ES-I3 (cell line): Measurements from ENCODE around the gene PRKAG2.

ENCODE experiments used
- H3K36me3 ChIP-seq: 2 replicates; pipeline ENCODE4 v1.6.1; 2013; ENCODE audit warnings: mild to moderate bottlenecking, low read length, control low read depth, moderate library complexity; ENCODE audit not compliant: insufficient read depth
- H3K4me1 ChIP-seq: 2 replicates; pipeline ENCODE4 v1.6.1; 2013; ENCODE audit warnings: mild to moderate bottlenecking, control low read depth, low read length; ENCODE audit not compliant: insufficient read depth
- H3K9ac ChIP-seq: 2 replicates; pipeline ENCODE4 v1.6.1; 2013; ENCODE audit warnings: low read depth, mild to moderate bottlenecking, low read length, moderate library complexity
- H3K9me3 ChIP-seq: 2 replicates; pipeline ENCODE4 v1.6.1; 2013; ENCODE audit warnings: mild to moderate bottlenecking, low read length, moderate library complexity; ENCODE audit not compliant: control insufficient read depth, insufficient read depth

Gene PRKAG2

DNA sequence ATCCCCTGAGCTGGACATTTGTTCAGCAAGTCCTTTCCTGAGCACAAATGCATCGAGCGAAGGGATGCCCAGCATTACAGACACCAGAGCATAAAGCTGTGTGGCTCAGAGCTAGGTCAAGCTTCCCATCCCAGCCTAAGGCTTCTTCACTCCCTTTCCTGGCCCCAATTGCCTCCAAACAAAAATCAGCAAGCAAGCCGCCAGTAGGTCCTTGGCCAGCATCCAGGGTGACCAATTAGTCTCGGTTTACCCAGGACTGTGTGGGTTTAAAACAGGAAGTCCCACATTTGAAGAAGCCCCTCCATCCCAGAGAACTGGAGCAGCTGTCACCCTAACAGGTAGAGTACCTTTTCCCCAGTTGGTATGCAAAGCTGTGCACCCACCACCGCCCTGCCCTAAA lies 51.2 kb downstream of the PRKAG2 start:
- no peaks in the 10 kb centered on the region for H3K4me1 ChIP-seq
- H3K9me3 ChIP-seq: no peaks in the 10 kb centered on the region
- no peak overlapping the region for H3K9ac ChIP-seq
- no peaks in the 10 kb centered on the region for H3K36me3 ChIP-seq

GRCh38 chr7:151824373-151824933 lies 52.5 kb downstream of the PRKAG2 start:
- no peaks in the 10 kb centered on the region for H3K4me1 ChIP-seq
- H3K36me3 ChIP-seq: no peaks in the 10 kb centered on the region
- no peaks in the 10 kb centered on the region for H3K9me3 ChIP-seq
- no peak overlapping the region for H3K9ac ChIP-seq

- Histone ChIP-seq H3K4me1 (no peaks in the 10 kb centered on the region), H3K36me3 (no peaks in the 10 kb centered on the region), H3K9ac (no peak overlapping the region), H3K9me3 (no peaks in the 10 kb centered on the region)
These were observed 53.1 kb downstream of the PRKAG2 start for GRCh38 chr7:151823566-151824372.

- no peaks in the 10 kb centered on the region for H3K36me3 ChIP-seq
- H3K9ac ChIP-seq: no peak overlapping the region
- H3K4me1 ChIP-seq: no peaks in the 10 kb centered on the region
- no peaks in the 10 kb centered on the region for H3K9me3 ChIP-seq
These were observed 54.3 kb downstream of the PRKAG2 start for GRCh38 chr7:151822541-151823181.

GRCh38 chr7:151821806-151822540 lies 54.9 kb downstream of the PRKAG2 start:
- H3K36me3 ChIP-seq: no peaks in the 10 kb centered on the region

GRCh38 chr7:151821226-151821625 lies 55.7 kb downstream of the PRKAG2 start:
- Histone ChIP-seq H3K36me3 (no peaks in the 10 kb centered on the region), H3K9me3 (no peaks in the 10 kb centered on the region), H3K9ac (no peak overlapping the region)

More at GRCh38 chr7:151821806-151822540, 54.9 kb downstream of the PRKAG2 start:
- no peaks in the 10 kb centered on the region for H3K4me1 ChIP-seq
- no peaks in the 10 kb centered on the region for H3K9me3 ChIP-seq
- H3K9ac ChIP-seq: no peak overlapping the region

GRCh38 chr7:151820491-151821105 lies 56.3 kb downstream of the PRKAG2 start:
- H3K9me3 ChIP-seq: no peaks in the 10 kb centered on the region
- no peaks in the 10 kb centered on the region for H3K36me3 ChIP-seq
- no peaks in the 10 kb centered on the region for H3K4me1 ChIP-seq
- no peak overlapping the region for H3K9ac ChIP-seq

More at GRCh38 chr7:151821226-151821625, 55.7 kb downstream of the PRKAG2 start:
- no peaks in the 10 kb centered on the region for H3K4me1 ChIP-seq

- no peaks in the 10 kb centered on the region for H3K36me3 ChIP-seq
- H3K4me1 ChIP-seq: no peaks in the 10 kb centered on the region
- no peaks in the 10 kb centered on the region for H3K9me3 ChIP-seq
- H3K9ac ChIP-seq: no peak overlapping the region
These were observed 57.0 kb downstream of the PRKAG2 start for GRCh38 chr7:151819866-151820265.

DNA sequence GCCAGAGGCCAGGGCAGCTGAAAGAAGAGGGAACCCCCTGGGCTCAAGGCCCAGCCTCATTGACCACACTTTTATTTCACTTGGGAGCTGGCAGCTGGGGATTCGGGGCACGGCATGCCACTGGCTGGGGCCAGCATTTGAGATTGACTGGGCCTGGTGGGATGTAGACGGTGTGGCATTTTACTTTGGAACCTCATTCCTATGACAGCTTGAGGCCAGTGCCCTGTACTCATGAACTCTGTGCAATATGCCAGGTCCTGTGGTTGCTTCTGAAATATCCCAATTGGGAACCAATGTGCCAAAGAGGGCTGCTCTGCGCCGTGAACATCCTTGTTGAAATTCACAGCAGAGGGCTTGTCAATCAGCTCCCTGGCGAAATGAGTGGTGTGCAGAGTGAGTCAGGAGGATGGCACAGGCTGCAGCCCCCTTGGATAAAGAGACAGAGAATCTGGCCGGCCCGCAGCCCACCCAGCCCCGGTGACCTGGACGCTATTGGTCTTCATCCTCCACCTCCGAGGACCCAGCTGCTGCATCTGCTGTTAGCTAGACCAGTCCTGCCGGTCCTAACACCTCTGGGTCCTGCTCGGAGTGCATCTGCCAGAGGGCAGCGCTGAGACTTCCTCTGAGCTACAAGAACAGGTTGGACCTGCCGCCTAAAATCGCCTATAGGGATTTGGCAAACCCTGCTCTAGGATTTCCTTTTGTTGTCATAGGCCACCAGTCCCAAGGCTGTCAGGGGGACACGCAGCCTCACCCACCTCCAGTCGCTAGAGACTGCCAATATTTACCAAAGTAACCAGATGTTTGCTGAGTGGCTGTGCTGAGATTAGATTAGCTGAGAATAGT lies 58.0 kb downstream of the PRKAG2 start:
- H3K9me3 ChIP-seq: no peaks in the 10 kb centered on the region
- H3K4me1 ChIP-seq: peaks cover 4% of the 10 kb centered on the region; the same call in 1 of the 2 replicates
- H3K9ac ChIP-seq: no peak overlapping the region
- no peaks in the 10 kb centered on the region for H3K36me3 ChIP-seq

- Histone ChIP-seq H3K9me3 (no peaks in the 10 kb centered on the region), H3K4me1 (peaks cover 11% of the 10 kb centered on the region; the same call in 1 of the 2 replicates), H3K9ac (no peak overlapping the region), H3K36me3 (no peaks in the 10 kb centered on the region)
These were observed 58.8 kb downstream of the PRKAG2 start for GRCh38 chr7:151817981-151818673.

DNA sequence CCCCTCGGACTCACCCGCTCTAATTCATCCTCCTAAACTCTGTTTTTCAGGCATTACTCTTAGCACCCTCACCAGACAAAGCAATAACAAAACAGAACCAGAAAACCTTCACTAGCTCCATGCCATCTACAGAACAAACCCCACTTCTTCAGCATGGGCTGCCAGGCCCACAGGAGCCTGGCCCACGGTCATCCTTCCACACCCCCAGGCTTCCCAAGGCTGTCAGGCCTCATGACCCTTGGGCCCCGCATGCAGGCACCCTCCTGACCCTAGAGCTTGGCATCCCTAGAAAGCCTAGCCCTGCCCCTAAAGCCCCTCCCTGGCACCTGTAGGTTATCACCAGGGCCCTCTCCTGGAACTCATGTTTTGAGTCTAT lies 59.6 kb downstream of the PRKAG2 start:
- no peak overlapping the region for H3K9ac ChIP-seq
- H3K4me1 ChIP-seq: peaks cover 12% of the 10 kb centered on the region; the same call in 1 of the 2 replicates
- H3K36me3 ChIP-seq: no peaks in the 10 kb centered on the region
- no peaks in the 10 kb centered on the region for H3K9me3 ChIP-seq

DNA sequence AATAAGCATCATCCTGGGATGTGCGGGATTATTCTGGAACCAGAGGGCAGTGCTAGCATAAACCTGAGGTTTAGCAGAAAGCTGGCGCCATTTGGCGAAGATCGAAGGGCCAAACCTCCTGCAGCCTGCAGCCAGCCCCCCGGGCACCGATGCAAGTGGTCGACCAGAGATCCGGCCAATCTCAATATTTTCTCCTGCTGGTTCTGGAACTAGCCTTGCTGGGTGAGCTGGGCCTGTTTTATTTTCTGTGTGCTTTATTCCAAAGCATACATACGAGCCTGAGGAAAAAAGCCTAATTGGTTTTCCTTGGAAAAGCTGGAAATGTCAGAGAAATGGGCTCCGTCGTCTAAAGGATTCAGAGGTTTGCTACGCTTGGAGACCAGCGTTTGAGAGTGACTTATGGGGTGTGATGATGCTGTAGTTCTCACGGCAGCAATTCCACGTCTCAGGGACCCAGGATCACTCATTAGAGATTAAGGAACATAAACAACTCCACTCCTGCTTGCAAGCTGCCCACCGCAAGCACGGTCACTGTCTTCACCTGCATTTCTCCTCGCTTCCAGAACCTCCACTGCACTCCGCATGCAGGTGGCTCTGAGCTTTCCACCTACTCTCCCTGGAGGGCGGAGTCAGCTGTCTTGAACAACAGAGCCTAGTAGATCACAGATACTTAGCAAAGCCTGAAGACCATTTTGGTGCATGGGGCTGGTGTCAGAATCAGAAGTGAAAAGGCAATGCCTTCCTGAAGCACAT lies 60.2 kb downstream of the PRKAG2 start:
- H3K36me3 ChIP-seq: no peaks in the 10 kb centered on the region
- no peak overlapping the region for H3K9ac ChIP-seq
- no peaks in the 10 kb centered on the region for H3K9me3 ChIP-seq
- H3K4me1 ChIP-seq: peaks cover 12% of the 10 kb centered on the region; the same call in 1 of the 2 replicates
